GM23248 (cell line): ENCODE results near the gene NEDD9. TPM values are rescaled to one million over a fixed set of nuclear protein-coding genes. Genes with fewer than 3 reads are reported as not detected.

Experiments
- DNase-seq: peaks from one replicate; pipeline ENCODE4 v3.0.0-alpha.2; 2015
- H2AFZ ChIP-seq: fragments of 200-600 bp; sonication (generic); 2 replicates; pipeline ENCODE4 v1.6.1; 2016; ENCODE audit warnings: antibody characterized with exemption
- H3F3A ChIP-seq: fragments of 200-600 bp; sonication (generic); 2 replicates; pipeline ENCODE4 v1.6.1; 2016; ENCODE audit warnings: mild to moderate bottlenecking, antibody characterized with exemption, mixed run types; ENCODE audit not compliant: insufficient read depth
- H3K27ac ChIP-seq: fragments of 200-600 bp; sonication (generic); 2 replicates; pipeline ENCODE4 v1.5.1; 2016; ENCODE audit warnings: mild to moderate bottlenecking
- H3K27me3 ChIP-seq: fragments of 200-600 bp; sonication (generic); replicated peaks from 2 replicates; pipeline ENCODE4 v1.6.1; 2016; ENCODE audit warnings: mild to moderate bottlenecking; ENCODE audit not compliant: insufficient read depth
- H3K36me3 ChIP-seq: fragments of 200-600 bp; sonication (generic); 2 replicates; pipeline ENCODE4 v1.6.1; 2016; ENCODE audit warnings: low read depth, mild to moderate bottlenecking
- H3K4me1 ChIP-seq: fragments of 200-600 bp; sonication (generic); 2 replicates; pipeline ENCODE4 v1.6.1; 2016; ENCODE audit warnings: mild to moderate bottlenecking; ENCODE audit not compliant: insufficient read depth
- H3K4me2 ChIP-seq: fragments of 200-600 bp; sonication (generic); one replicate; pipeline ENCODE4 v1.6.1; 2016; ENCODE audit warnings: mild to moderate bottlenecking; ENCODE audit not compliant: unreplicated experiment
- H3K4me3 ChIP-seq: fragments of 200-600 bp; sonication (generic); 2 replicates; pipeline ENCODE4 v1.5.1; 2016; ENCODE audit warnings: mild to moderate bottlenecking
- H3K79me2 ChIP-seq: fragments of 200-600 bp; sonication (generic); 2 replicates; pipeline ENCODE4 v1.6.1; 2016; ENCODE audit warnings: mild to moderate bottlenecking; ENCODE audit not compliant: insufficient read depth
- H3K9ac ChIP-seq: fragments of 200-600 bp; sonication (generic); 2 replicates; pipeline ENCODE4 v1.6.1; 2016; ENCODE audit warnings: mild to moderate bottlenecking
- H3K9me2 ChIP-seq: fragments of 200-600 bp; sonication (generic); 2 replicates; pipeline ENCODE4 v1.6.1; 2016; ENCODE audit warnings: mixed run types, mild to moderate bottlenecking, moderate library complexity; ENCODE audit not compliant: insufficient read depth
- H3K9me3 ChIP-seq: fragments of 200-600 bp; sonication (generic); one replicate; pipeline ENCODE4 v1.6.1; 2017; ENCODE audit warnings: low read depth
- H4K20me1 ChIP-seq: fragments of 200-600 bp; sonication (generic); 2 replicates; pipeline ENCODE4 v1.6.0; 2016; ENCODE audit not compliant: insufficient read depth
- EZH2 ChIP-seq: fragments of 200-600 bp; sonication (generic); IDR thresholded peaks from 2 replicates; pipeline ENCODE4 v1.6.1; 2018; ENCODE audit warnings: antibody characterized with exemption, mild to moderate bottlenecking; ENCODE audit not compliant: insufficient read depth, poor library complexity, severe bottlenecking
- EZH2phosphoT487 ChIP-seq: fragments of 200-600 bp; sonication (generic); IDR thresholded peaks from 2 replicates; pipeline ENCODE4 v1.6.1; 2018; ENCODE audit warnings: antibody characterized with exemption, moderate library complexity, mild to moderate bottlenecking, low read depth; ENCODE audit not compliant: insufficient read depth
- WGBS, 2 experiments: methylation state at CpG; one replicate each; pipeline ENCODE4 v1.1.6; 2015 to 2017; ENCODE audit warnings: low lambda C conversion rate in 2 of 2, low coverage in 1 of 2; ENCODE audit errors: missing lambda C conversion rate in 2 of 2; 5-methylcytosine and 5-hydroxymethylcytosine counted together
- in situ Hi-C: fragments of 300-500 bp; cut with MboI; formaldehyde crosslinking; loops from 2 replicates; pipeline ENCODE4 v1.15.0; 2020
- polyA plus RNA-seq: library from polyadenylated mRNA; unstranded; fragments of >200 nt; fragmentation: Nextera tagmentation; extraction: Ambion mirVana; gene quantifications from 2 replicates; pipeline ENCODE4 v1.2.1, GENCODE V29; 2016
- total RNA-seq: library from RNA; depleted of rRNA; stranded (reverse); fragments of >200 nt; shearing (Covaris generic); gene quantifications from 2 replicates; pipeline ENCODE4 v1.2.3, GENCODE V29; 2014

Gene NEDD9
- total and polyA plus RNA-seq, 2 experiments from 2014 or later = 3.0 to 4.2 TPM

DNA sequence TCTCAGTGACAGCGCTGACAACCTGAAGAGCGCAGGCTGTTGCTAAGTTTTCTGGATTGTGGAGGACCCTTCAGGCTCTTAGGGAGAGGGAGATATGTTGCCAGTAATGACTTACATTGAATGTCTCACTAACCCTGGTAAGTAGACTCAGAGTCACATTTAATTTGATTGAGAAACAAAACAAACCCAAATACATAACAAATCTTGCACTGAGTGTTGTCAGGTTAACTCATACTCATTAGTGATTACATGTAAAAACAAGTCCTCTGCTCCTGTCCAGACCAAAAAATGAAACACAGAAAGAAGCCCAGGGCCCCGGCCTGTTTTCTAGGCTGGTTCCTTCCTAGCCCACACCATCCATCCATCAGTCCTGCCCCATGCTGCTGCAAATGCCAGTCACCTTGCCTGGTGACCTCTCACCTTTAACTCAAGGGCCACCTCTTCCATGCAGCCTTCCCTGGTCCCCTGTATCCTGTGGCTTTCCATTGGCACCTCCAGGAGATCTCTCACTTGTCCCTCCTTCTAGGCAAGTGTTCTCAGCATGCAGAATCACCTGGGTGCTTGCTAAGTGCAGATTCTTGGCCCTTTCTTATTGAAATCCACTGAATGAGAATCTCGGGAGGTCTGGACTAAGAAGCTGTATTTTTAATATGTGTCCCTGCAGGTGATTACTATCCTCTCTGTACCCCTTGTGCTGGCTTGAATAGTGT, 86.2 kb downstream of the NEDD9 start:
- 97% methylated on average over 4 of the region's 4 CpGs for WGBS, 2 experiments
- DNase-seq = no peak
- TF ChIP-seq EZH2 (no peak), EZH2phosphoT487 (no peak)
- Histone ChIP-seq H3K9me2 (no peaks in the 10 kb centered on the region), H3K9me3 (no peaks in the 10 kb centered on the region), H3K4me1 (peaks cover 11% of the 10 kb centered on the region), H2AFZ (no peak overlapping the region), H4K20me1 (no peaks in the 10 kb centered on the region), H3K4me3 (no peak overlapping the region), H3F3A (0 out of 2 replicates have a peak, but pooled peaks cover 6% of the 10 kb centered on the region), H3K9ac (no peak overlapping the region), H3K36me3 (no peaks in the 10 kb centered on the region), H3K27me3 (no peaks in the 10 kb centered on the region), H3K4me2 (no peak overlapping the region), H3K27ac (no peak overlapping the region), H3K79me2 (no peaks in the 10 kb centered on the region)
- in situ Hi-C loops = loop anchor here (10.0 kb wide), 1 partner anchor 349 kb away; no protein-coding TSS in a partner anchor

GRCh38 chr6:11144393-11144851, 88.0 kb downstream of the NEDD9 start:
- peak; percentile 80 for DNase-seq
- Histone ChIP-seq H3K9ac (no peak overlapping the region; the same call in 1 of the 2 replicates), H3K79me2 (no peaks in the 10 kb centered on the region), H3K9me3 (no peaks in the 10 kb centered on the region), H3K9me2 (no peaks in the 10 kb centered on the region), H2AFZ (no peak overlapping the region), H3K36me3 (no peaks in the 10 kb centered on the region), H3K27me3 (no peaks in the 10 kb centered on the region), H3K4me3 (no peak overlapping the region), H3K4me1 (peaks cover 18% of the 10 kb centered on the region), H4K20me1 (no peaks in the 10 kb centered on the region), H3K27ac (peak overlapping the region; percentile 67), H3F3A (0 out of 2 replicates have a peak, but pooled peaks cover 6% of the 10 kb centered on the region), H3K4me2 (peak overlapping the region; percentile 55)
- TF ChIP-seq EZH2phosphoT487 = no peak
- TF ChIP-seq EZH2 = no peak
- in situ Hi-C loops = loop anchor here (10.0 kb wide), 1 partner anchor 350 kb away; no protein-coding TSS in a partner anchor
- WGBS, 2 experiments = 18 to 25% methylated on average over 6 of the region's 6 CpGs

DNA sequence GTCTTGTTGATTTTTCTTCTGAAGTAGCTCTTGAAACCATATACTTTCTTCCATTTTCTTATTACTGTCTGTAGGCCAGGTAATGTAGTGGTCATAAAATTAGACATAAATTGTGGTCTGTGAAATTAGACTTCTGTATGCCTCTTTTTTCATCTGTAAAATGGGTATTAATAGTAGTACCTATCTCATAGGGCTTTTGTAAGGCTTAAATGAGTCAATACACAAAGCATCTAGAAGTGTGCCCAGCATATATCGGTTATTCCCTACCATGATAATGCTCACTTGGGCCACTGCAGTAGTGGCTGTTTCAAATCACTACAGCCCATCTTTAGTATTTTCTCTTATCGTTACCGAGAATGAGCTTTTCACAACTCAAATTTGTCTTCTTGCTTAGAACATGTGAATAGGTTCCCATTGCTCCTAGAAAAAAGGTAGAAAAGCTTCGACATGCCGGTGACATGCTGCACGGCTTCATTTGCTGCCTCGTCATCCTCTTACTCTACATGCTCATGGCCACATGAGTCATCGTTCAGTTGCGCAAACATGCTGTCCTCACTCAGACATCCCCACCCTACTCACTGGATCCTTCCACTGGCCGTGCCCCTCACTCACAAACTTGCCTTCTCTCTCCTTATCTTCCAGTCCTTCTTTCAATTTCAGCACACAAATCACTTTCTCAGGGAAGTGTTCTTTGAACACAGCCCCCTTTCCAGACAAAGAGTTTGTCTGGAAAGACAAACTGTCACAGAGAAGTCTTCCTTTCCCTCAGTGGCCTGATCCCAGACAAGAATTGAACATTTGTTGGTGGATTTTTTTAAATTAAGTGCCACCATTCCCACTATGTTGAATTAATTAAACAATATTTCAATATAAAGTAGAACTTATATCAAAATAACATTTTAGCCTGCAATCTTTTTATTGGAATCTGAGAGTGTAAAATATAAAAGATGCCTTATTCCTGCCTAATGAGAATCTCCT, 88.8 kb downstream of the NEDD9 start:
- Histone ChIP-seq H3K9ac (peak overlapping the region; percentile 22; the same call in 1 of the 2 replicates), H4K20me1 (no peaks in the 10 kb centered on the region), H3K4me2 (peak overlapping the region; percentile 55), H2AFZ (no peak overlapping the region), H3F3A (peaks cover 12% of the 10 kb centered on the region; the same call in 1 of the 2 replicates), H3K79me2 (no peaks in the 10 kb centered on the region), H3K4me1 (peaks cover 23% of the 10 kb centered on the region), H3K27me3 (no peaks in the 10 kb centered on the region), H3K27ac (peak overlapping the region; percentile 67), H3K9me3 (no peaks in the 10 kb centered on the region), H3K4me3 (no peak overlapping the region), H3K9me2 (no peaks in the 10 kb centered on the region), H3K36me3 (no peaks in the 10 kb centered on the region)
- no peak for TF ChIP-seq EZH2
- TF ChIP-seq EZH2phosphoT487 = no peak
- in situ Hi-C loops = loop anchor here (10.0 kb wide), 1 partner anchor 351 kb away; no protein-coding TSS in a partner anchor
- DNase-seq = peak; percentile 96
- WGBS, 2 experiments = 14 to 21% methylated on average over 10 of the region's 10 CpGs
